ENCODE results near the gene HAAO.

- TF ChIP-seq POLR2A (IDR thresholded peaks at IDR 0.05; ENCODE audit: insufficient read depth in 1 of 2, low read depth in 2 of 2, low read length in 2 of 2) = no peak
- TF ChIP-seq ZNF776 (CRISPR knock-in tag; IDR thresholded peaks at IDR 0.05) = no peak
- TF ChIP-seq ZNF850 (CRISPR knock-in tag; conservative IDR thresholded peaks at IDR 0.05) = no peak
- no peak for TF ChIP-seq TAF1 (CRISPR knock-in tag; IDR thresholded peaks at IDR 0.05)
- no peak for TF ChIP-seq TCF7 (IDR thresholded peaks at IDR 0.05; ENCODE audit: low read depth)
- no peak for TF ChIP-seq ZNF775 (CRISPR knock-in tag; IDR thresholded peaks at IDR 0.05; ENCODE audit: borderline replicate concordance)
- no peak for TF ChIP-seq POLR2AphosphoS5 (IDR thresholded peaks at IDR 0.05; ENCODE audit: low read depth, low read length)
- no peak for TF ChIP-seq RBM39 (IDR thresholded peaks at IDR 0.05; ENCODE audit: low read depth, low read length, poor library complexity, severe bottlenecking)
- no peak for TF ChIP-seq ELF1 (CRISPR knock-in tag; IDR thresholded peaks at IDR 0.05)
- no peak for TF ChIP-seq U2AF2 (IDR thresholded peaks at IDR 0.05; ENCODE audit: low read depth, low read length)
- no peak for TF ChIP-seq KLF12 (CRISPR knock-in tag; IDR thresholded peaks at IDR 0.05; ENCODE audit: borderline replicate concordance)
Measured at GRCh38 chr2:42802150-42802549, 9.8 kb upstream of the HAAO start.
